ENCODE measurements around the gene PSD2. TPM values are rescaled to one million over a fixed set of nuclear protein-coding genes. Genes with fewer than 3 reads are reported as not detected.

The PSD2 gene
- total RNA-seq, 3 donors from 2014 or later (not counting 1 experiment from before 2014, with no cell fraction given): 1.3 to 2.5 (median 1.3) TPM

DNA sequence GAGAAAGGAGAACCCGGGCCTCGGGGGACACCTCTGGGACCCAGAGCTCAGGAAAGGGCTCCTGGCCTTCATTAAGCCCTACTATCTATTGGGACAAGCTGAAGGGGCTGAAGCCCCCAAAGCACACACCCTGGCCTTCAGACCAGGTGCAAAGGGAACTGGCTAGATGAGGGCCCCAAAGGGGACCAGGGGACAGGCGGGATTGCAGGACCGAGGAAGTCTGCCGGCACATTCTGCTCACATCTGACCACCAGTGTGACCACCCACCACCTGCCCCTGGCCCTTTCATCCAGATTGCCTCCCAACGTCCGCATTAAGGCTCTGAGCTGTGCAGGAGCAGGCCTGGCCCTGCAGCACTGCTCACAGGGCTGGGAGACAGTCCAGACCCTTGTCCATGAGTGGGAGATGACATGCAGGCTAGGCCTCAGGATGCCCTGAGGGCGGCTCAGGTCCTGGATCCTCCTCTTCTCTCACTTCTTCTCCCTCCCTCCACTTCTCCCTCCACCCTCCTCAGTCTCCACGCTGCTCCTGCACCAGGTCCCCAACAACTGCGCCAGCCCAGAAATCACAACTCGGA lies 19.2 kb downstream of the PSD2 start:
- no peak for ATAC-seq
- no peaks in the 10 kb centered on the region for H3K36me3 ChIP-seq (ENCODE audit: control insufficient read depth, insufficient read depth, low read length)
- TF ChIP-seq CTCF (IDR thresholded peaks at IDR 0.05): no peak
- no peak overlapping the region for H3K4me3 ChIP-seq (ENCODE audit: low read length)
- 92% methylated on average over 11 of the region's 11 CpGs for WGBS (ENCODE audit: insufficient coverage)
- H3K4me3 Mint-ChIP-seq: no peak overlapping the region
- H3K4me1 ChIP-seq (ENCODE audit: control insufficient read depth, insufficient read depth, low read length): no peaks in the 10 kb centered on the region
- H3K27me3 ChIP-seq (ENCODE audit: control insufficient read depth, insufficient read depth, low read length): no peaks in the 10 kb centered on the region
- H3K36me3 Mint-ChIP-seq: no peaks in the 10 kb centered on the region
- H3K27ac Mint-ChIP-seq: no peak overlapping the region
- DNase-seq: no peak
- H3K9me3 Mint-ChIP-seq: peaks cover 2 to 3% of the 10 kb centered on the region in 2 donors
- H3K4me1 Mint-ChIP-seq: no peaks in the 10 kb centered on the region
- no peaks in the 10 kb centered on the region for H3K9me3 ChIP-seq (ENCODE audit: control insufficient read depth, insufficient read depth, low read length)
- intact Hi-C loops (cut with micrococcal nuclease): no loop called here
- peaks cover 2 to 5% of the 10 kb centered on the region in 2 donors for H3K27me3 Mint-ChIP-seq (ENCODE audit: low read depth in 2 of 2)
- H3K27ac ChIP-seq (ENCODE audit: low read length): no peak overlapping the region

DNA sequence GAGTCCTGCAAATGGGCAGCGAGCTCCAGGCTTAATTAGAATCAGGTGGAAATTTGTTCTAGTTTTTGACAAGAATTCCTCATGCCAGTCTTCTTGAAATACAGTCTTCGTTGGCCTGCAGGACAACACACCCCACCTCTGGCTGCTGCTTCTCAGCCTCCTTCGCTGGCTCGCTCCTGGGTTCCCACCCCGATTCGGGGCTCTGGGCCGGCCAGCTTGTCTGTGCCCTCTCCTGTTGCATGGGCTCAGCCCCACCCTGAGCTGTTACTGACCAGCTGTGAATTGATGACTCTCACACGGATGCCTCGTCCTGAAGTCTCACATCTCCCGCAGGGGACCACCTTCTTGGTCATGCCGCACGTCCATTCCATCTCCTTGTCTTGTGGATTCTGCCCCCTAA lies 21.0 kb downstream of the PSD2 start:
- TF ChIP-seq CTCF (IDR thresholded peaks at IDR 0.05): no peak
- H3K27ac ChIP-seq (ENCODE audit: low read length): no peak overlapping the region
- H3K27me3 Mint-ChIP-seq (ENCODE audit: low read depth in 2 of 2): peaks cover 5 to 8% of the 10 kb centered on the region in 2 donors
- no peak overlapping the region for H3K4me3 ChIP-seq (ENCODE audit: low read length)
- intact Hi-C loops (cut with micrococcal nuclease): no loop called here
- DNase-seq (no peak), ATAC-seq (no peak)
- no peak overlapping the region for H3K27ac Mint-ChIP-seq
- H3K4me3 Mint-ChIP-seq: no peak overlapping the region
- H3K9me3 ChIP-seq (ENCODE audit: control insufficient read depth, insufficient read depth, low read length): no peaks in the 10 kb centered on the region
- H3K9me3 Mint-ChIP-seq: peaks cover 2 to 3% of the 10 kb centered on the region in 2 donors
- no peaks in the 10 kb centered on the region for H3K36me3 Mint-ChIP-seq
- H3K4me1 ChIP-seq (ENCODE audit: control insufficient read depth, insufficient read depth, low read length): no peaks in the 10 kb centered on the region
- no peaks in the 10 kb centered on the region for H3K36me3 ChIP-seq (ENCODE audit: control insufficient read depth, insufficient read depth, low read length)
- no peaks in the 10 kb centered on the region for H3K27me3 ChIP-seq (ENCODE audit: control insufficient read depth, insufficient read depth, low read length)
- no peaks in the 10 kb centered on the region for H3K4me1 Mint-ChIP-seq
- WGBS (ENCODE audit: insufficient coverage): 88% methylated on average over 12 of the region's 12 CpGs

DNA sequence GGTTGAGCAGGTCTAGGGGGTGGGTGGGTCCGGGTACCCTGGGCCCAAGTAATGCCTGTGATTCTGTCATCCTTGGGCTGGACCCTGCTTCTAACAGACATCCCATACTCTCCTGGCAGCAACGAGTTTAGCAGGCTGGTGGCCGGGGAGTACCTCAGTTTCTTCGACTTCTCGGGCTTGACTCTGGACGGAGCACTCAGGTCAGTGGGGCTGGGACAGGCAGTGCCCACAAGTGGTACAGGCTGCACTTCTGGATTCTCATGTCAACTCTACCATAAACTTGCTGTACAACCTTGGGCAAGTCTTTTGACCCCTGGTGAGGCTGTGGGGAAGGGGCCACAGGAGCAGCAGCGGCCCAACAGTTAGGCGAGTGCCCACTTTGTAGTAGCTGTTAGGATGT lies 21.8 kb downstream of the PSD2 start:
- H3K4me3 ChIP-seq (ENCODE audit: low read length): no peak overlapping the region
- no peaks in the 10 kb centered on the region for H3K36me3 ChIP-seq (ENCODE audit: control insufficient read depth, insufficient read depth, low read length)
- Mint-ChIP-seq H3K27ac (no peak overlapping the region), H3K36me3 (no peaks in the 10 kb centered on the region), H3K4me3 (no peak overlapping the region), H3K9me3 (peaks cover 2 to 3% of the 10 kb centered on the region in 2 donors), H3K4me1 (no peaks in the 10 kb centered on the region), H3K27me3 (ENCODE audit: low read depth in 2 of 2) (peaks cover 5 to 8% of the 10 kb centered on the region in 2 donors)
- no peak for TF ChIP-seq CTCF (IDR thresholded peaks at IDR 0.05)
- 88% methylated on average over 8 of the region's 8 CpGs for WGBS (ENCODE audit: insufficient coverage)
- H3K4me1 ChIP-seq (ENCODE audit: control insufficient read depth, insufficient read depth, low read length): no peaks in the 10 kb centered on the region
- no peaks in the 10 kb centered on the region for H3K27me3 ChIP-seq (ENCODE audit: control insufficient read depth, insufficient read depth, low read length)
- intact Hi-C loops (cut with micrococcal nuclease): no loop called here
- ATAC-seq (no peak), DNase-seq (no peak)
- no peak overlapping the region for H3K27ac ChIP-seq (ENCODE audit: low read length)
- H3K9me3 ChIP-seq (ENCODE audit: control insufficient read depth, insufficient read depth, low read length): no peaks in the 10 kb centered on the region

DNA sequence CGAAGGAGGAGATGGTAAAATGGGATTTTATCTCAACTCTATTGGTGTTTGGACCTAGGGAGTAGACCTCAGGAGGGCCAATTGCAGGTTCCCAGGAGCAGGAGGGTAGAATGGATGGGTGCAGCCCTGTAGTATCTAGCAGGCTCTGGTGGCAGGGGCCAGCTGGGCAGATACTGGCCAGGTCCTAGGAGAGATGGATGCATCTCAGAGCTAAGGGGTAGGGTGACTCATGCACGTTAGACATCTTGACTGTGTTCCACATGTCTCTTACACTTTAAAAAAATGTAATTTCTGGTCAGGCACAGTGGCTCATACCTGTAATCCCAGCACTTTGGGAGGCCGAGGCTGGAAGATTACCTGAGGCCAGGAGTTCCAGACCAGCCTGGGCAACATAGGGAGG lies 22.4 kb downstream of the PSD2 start:
- WGBS (ENCODE audit: insufficient coverage): 82% methylated on average over 3 of the region's 3 CpGs

More for the DNA sequence above, 22.4 kb downstream of the PSD2 start:
- H3K27me3 ChIP-seq (ENCODE audit: control insufficient read depth, insufficient read depth, low read length): no peaks in the 10 kb centered on the region
- no peaks in the 10 kb centered on the region for H3K9me3 ChIP-seq (ENCODE audit: control insufficient read depth, insufficient read depth, low read length)
- no peaks in the 10 kb centered on the region for H3K36me3 ChIP-seq (ENCODE audit: control insufficient read depth, insufficient read depth, low read length)
- Mint-ChIP-seq H3K9me3 (peaks cover 2 to 3% of the 10 kb centered on the region in 2 donors), H3K27ac (no peak overlapping the region), H3K36me3 (no peaks in the 10 kb centered on the region), H3K27me3 (ENCODE audit: low read depth in 2 of 2) (peaks cover 5 to 8% of the 10 kb centered on the region in 2 donors), H3K4me1 (no peaks in the 10 kb centered on the region), H3K4me3 (no peak overlapping the region)
- H3K4me3 ChIP-seq (ENCODE audit: low read length): no peak overlapping the region
- intact Hi-C loops (cut with micrococcal nuclease): no loop called here
- H3K27ac ChIP-seq (ENCODE audit: low read length): no peak overlapping the region
- TF ChIP-seq CTCF (IDR thresholded peaks at IDR 0.05): no peak
- DNase-seq (no peak), ATAC-seq (no peak)
- no peaks in the 10 kb centered on the region for H3K4me1 ChIP-seq (ENCODE audit: control insufficient read depth, insufficient read depth, low read length)
